IPS-18a (cell line): ENCODE results near the gene CCDC88B.

ENCODE experiments used
- H3K27ac ChIP-seq: one replicate; pipeline ENCODE4 v1.5.1; 2013; ENCODE audit warnings: low read length
- H3K27me3 ChIP-seq: one replicate; pipeline ENCODE4 v1.6.1; 2013; ENCODE audit warnings: mild to moderate bottlenecking, low read length; ENCODE audit not compliant: control insufficient read depth, insufficient read depth
- H3K36me3 ChIP-seq: one replicate; pipeline ENCODE4 v1.6.1; 2013; ENCODE audit warnings: low read depth, low read length; ENCODE audit not compliant: control insufficient read depth
- H3K4me1 ChIP-seq: one replicate; pipeline ENCODE4 v1.6.1; 2013; ENCODE audit warnings: low read depth, low read length; ENCODE audit not compliant: control insufficient read depth
- H3K4me3 ChIP-seq: one replicate; pipeline ENCODE4 v1.5.1; 2013; ENCODE audit warnings: low read length
- H3K9ac ChIP-seq: one replicate; pipeline ENCODE4 v1.6.1; 2013; ENCODE audit warnings: mild to moderate bottlenecking, low read length, moderate library complexity
- H3K9me3 ChIP-seq: one replicate; pipeline ENCODE4 v1.6.1; 2013; ENCODE audit warnings: low read depth, low read length; ENCODE audit not compliant: control insufficient read depth

Gene CCDC88B

GRCh38 chr11:64376071-64376470 is 36.1 kb downstream of the CCDC88B start:
- Histone ChIP-seq H3K36me3 (no peaks in the 10 kb centered on the region), H3K4me1 (no peaks in the 10 kb centered on the region), H3K9me3 (no peaks in the 10 kb centered on the region), H3K27me3 (no peaks in the 10 kb centered on the region), H3K27ac (no peak overlapping the region), H3K4me3 (no peak overlapping the region), H3K9ac (no peak overlapping the region)

- no peaks in the 10 kb centered on the region for H3K36me3 ChIP-seq
- H3K4me3 ChIP-seq, result no peak overlapping the region
- no peak overlapping the region for H3K27ac ChIP-seq
- no peaks in the 10 kb centered on the region for H3K4me1 ChIP-seq
- no peaks in the 10 kb centered on the region for H3K9me3 ChIP-seq
- no peaks in the 10 kb centered on the region for H3K27me3 ChIP-seq
- no peak overlapping the region for H3K9ac ChIP-seq
Measured at GRCh38 chr11:64378335-64378880, 38.4 kb downstream of the CCDC88B start.

GRCh38 chr11:64379160-64379559 is 39.2 kb downstream of the CCDC88B start:
- no peaks in the 10 kb centered on the region for H3K4me1 ChIP-seq
- H3K36me3 ChIP-seq, result no peaks in the 10 kb centered on the region
- H3K27ac ChIP-seq, result no peak overlapping the region
- H3K9ac ChIP-seq, result no peak overlapping the region
- H3K9me3 ChIP-seq, result no peaks in the 10 kb centered on the region
- H3K27me3 ChIP-seq, result no peaks in the 10 kb centered on the region
- H3K4me3 ChIP-seq, result no peak overlapping the region

GRCh38 chr11:64379817-64380709 is 40.1 kb downstream of the CCDC88B start:
- Histone ChIP-seq H3K27ac (no peak overlapping the region), H3K4me1 (no peaks in the 10 kb centered on the region), H3K9ac (no peak overlapping the region), H3K9me3 (no peaks in the 10 kb centered on the region), H3K36me3 (no peaks in the 10 kb centered on the region), H3K4me3 (no peak overlapping the region), H3K27me3 (no peaks in the 10 kb centered on the region)

GRCh38 chr11:64381350-64381749 is 41.3 kb downstream of the CCDC88B start:
- H3K4me3 ChIP-seq, result no peak overlapping the region
- no peaks in the 10 kb centered on the region for H3K27me3 ChIP-seq
- H3K27ac ChIP-seq, result no peak overlapping the region
- H3K4me1 ChIP-seq, result no peaks in the 10 kb centered on the region
- H3K36me3 ChIP-seq, result no peaks in the 10 kb centered on the region
- no peak overlapping the region for H3K9ac ChIP-seq
- H3K9me3 ChIP-seq, result no peaks in the 10 kb centered on the region

GRCh38 chr11:64382047-64382446 is 42.0 kb downstream of the CCDC88B start:
- H3K4me3 ChIP-seq, result no peak overlapping the region
- no peaks in the 10 kb centered on the region for H3K27me3 ChIP-seq
- no peaks in the 10 kb centered on the region for H3K4me1 ChIP-seq
- H3K36me3 ChIP-seq, result no peaks in the 10 kb centered on the region
- H3K27ac ChIP-seq, result no peak overlapping the region
- no peak overlapping the region for H3K9ac ChIP-seq
- no peaks in the 10 kb centered on the region for H3K9me3 ChIP-seq

GRCh38 chr11:64382586-64382985 is 42.6 kb downstream of the CCDC88B start:
- H3K9ac ChIP-seq, result no peak overlapping the region

GRCh38 chr11:64383580-64383979 is 43.6 kb downstream of the CCDC88B start:
- H3K36me3 ChIP-seq, result no peaks in the 10 kb centered on the region
- H3K4me1 ChIP-seq, result no peaks in the 10 kb centered on the region
- no peak overlapping the region for H3K27ac ChIP-seq
- no peak overlapping the region for H3K4me3 ChIP-seq
- H3K9ac ChIP-seq, result no peak overlapping the region
- H3K27me3 ChIP-seq, result no peaks in the 10 kb centered on the region
- no peaks in the 10 kb centered on the region for H3K9me3 ChIP-seq

More at GRCh38 chr11:64382586-64382985, 42.6 kb downstream of the CCDC88B start:
- Histone ChIP-seq H3K9me3 (no peaks in the 10 kb centered on the region), H3K27ac (no peak overlapping the region), H3K36me3 (no peaks in the 10 kb centered on the region), H3K4me3 (no peak overlapping the region), H3K27me3 (no peaks in the 10 kb centered on the region), H3K4me1 (no peaks in the 10 kb centered on the region)

- no peak overlapping the region for H3K27ac ChIP-seq
- H3K4me1 ChIP-seq, result no peaks in the 10 kb centered on the region
- H3K9me3 ChIP-seq, result no peaks in the 10 kb centered on the region
- H3K27me3 ChIP-seq, result no peaks in the 10 kb centered on the region
- H3K36me3 ChIP-seq, result no peaks in the 10 kb centered on the region
- no peak overlapping the region for H3K4me3 ChIP-seq
- no peak overlapping the region for H3K9ac ChIP-seq
Measured at GRCh38 chr11:64384028-64384737, 44.2 kb downstream of the CCDC88B start.

- H3K9me3 ChIP-seq, result no peaks in the 10 kb centered on the region
- no peaks in the 10 kb centered on the region for H3K4me1 ChIP-seq
- H3K27ac ChIP-seq, result no peak overlapping the region
- no peaks in the 10 kb centered on the region for H3K36me3 ChIP-seq
- H3K27me3 ChIP-seq, result no peaks in the 10 kb centered on the region
- no peak overlapping the region for H3K4me3 ChIP-seq
- H3K9ac ChIP-seq, result no peak overlapping the region
Measured at GRCh38 chr11:64384981-64385944, 45.3 kb downstream of the CCDC88B start.
